GM21360 (cell line): ENCODE measurements around the gene HS3ST5.
"Not testable (repeated sequence)": the region's sequence is repeated elsewhere in the genome, so short reads cannot be mapped to it uniquely, and the experiment has no call there.

Experiments used
- ATAC-seq: cut with Tn5 transposase; IDR thresholded peaks from one replicate; pipeline ENCODE4 v1.9.1; 2021; ENCODE audit warnings: mild to moderate bottlenecking, moderate library complexity; ENCODE audit not compliant: unreplicated experiment

HS3ST5 gene

DNA sequence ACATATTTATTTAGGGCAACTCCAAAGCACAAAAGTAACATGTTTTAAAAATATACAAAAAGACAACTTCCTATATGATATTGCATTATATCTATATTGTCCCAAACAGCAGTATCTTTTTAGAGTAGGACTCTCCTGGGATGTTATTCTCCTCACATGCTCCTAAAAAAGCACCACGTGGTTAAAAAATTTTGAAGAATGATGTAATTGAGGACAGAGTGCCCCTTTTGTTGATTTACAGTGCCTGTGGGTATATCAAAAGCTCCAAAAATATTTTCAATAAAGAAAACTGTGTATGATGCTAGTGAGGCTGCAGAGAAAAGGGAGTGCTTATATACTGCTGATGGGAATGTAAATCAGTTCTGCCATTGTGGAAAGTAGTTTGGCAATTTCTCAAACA lies 241.6 kb downstream of the HS3ST5 start:
- ATAC-seq, result no peak

DNA sequence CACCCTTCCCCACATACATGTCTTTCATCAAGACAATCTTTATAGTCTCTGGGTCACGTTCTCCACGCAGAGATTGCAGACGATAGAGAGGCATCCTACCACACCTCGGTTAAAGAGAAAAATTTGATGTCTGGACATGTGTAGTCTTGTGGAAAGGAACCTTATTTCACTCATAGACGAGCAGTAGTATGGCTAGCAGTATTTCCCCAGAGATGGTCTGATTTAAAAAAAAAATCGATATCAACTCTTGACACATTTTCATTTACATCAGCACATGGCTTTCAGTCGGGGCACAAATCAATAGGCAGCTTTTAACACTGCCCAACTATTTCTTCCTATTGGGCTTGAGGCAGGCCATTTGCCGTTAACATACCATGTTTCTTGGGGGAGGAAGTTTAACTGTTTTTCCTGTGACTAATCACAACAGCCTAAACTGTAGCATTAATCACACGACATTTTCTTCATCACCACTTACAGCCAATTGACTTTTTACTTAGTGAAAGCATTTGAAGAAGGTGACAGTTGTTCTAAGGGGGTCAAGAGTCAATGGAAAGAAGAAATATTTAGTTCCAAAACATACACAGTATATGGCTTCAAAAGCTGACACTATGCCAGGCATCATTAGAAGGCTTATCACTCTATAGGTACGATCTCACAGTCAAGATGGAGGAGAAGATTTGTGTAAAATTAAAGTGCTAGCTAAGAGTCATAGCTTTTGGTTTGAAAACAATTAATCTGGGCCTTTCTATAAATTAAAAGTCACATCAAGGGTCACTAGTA lies 242.4 kb downstream of the HS3ST5 start:
- no peak for ATAC-seq

DNA sequence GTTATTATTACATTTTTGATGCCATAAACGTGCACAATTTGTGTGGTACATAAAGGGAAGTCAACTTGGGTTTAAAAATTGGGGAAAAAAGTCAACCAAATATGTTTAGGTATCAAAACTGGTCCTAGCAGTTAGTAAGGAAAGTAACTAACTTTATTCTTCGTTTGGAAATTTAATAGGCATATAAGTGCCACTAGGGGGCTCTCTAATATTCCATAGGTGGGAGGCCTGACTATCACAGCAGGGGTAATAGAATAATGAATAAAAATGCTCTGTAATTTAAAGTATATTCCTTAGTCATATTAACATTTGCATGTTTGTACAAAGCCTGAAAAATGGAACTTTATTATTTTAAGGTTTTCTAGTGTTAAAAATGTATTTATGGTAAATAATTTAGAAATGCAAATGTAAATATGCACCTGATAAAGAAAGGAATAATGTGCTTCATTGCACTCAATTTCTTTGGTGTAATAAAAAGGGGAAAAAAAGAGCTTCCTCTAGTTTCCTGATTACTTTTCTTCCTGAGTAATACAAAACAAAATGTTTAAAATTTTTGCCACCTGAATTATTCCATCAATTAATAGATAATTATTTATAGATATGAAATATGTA lies 246.2 kb downstream of the HS3ST5 start:
- ATAC-seq, result peak; percentile 64

DNA sequence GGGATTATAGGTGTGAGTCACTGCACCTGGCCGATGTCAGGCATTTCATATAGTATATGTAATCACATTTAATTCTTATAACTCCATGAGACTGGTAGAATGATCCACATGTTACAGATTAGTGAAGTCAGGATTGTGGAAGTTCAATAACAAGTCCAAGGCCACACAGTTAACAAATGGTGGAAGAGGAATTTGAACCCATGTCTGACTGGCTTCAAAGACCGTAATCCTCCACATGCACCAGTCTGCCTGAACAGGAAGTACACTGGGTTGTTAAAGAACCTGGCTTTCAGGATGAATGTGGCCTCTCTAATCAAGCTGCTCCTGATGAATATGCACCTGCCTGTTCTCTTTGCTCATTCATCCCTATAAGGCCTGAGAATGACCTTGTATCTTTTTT lies 249.9 kb downstream of the HS3ST5 start:
- no peak for ATAC-seq

DNA sequence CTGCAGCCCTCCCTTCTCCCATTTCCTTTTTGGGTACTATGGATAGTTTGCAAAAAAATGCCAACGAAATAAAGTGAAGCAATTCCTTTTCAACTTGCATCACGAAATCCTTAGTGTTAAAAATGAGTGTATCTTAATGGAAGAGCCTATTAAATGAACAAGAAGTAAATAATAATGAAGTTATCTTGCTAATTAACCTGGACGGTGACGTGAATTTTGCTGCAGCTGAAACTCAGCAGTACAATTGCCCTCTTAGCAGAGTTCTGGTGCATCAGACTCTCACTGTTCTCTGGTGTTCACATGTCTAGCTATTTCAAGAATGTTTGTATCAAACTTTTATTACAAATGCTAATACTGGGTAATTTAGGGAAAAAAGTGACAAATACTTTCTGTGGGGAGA lies 252.2 kb downstream of the HS3ST5 start:
- no peak for ATAC-seq

DNA sequence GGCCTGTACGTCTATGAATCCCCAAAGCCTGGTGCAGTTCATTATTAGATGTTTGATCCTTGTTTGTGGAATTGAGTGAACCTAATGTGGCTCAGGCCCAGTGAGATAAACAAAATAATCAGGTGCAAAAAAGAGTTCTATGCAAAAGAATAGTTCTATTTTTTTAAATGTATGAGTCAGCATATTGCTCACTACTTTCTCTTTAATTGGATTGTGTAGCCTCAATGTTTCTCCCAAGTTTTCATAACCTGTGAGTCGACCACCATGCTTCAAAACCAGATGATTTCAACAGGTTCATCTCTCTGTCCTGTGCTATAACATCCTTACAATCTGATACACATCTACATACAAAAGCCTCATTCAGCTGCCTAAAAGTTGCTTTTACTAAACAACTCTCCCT lies 255.3 kb downstream of the HS3ST5 start:
- ATAC-seq, result no peak

DNA sequence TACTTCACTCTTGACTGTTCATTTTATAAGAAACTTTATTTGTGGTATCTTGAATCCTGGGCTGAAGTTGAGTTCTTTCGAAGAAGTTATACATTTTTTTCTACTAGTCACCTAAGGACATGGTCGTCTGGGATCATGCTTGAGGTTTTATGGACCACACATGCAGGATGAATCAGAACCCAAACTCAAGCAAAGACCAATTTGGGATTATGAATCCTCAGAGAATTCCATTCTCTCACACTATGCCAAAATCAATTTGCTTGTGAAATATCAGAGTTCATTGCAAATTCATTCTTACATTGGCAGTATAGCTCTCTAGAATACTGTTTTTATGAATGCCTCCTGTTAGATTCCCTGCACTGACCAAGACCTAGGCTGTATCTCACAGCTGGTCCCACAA lies 257.6 kb downstream of the HS3ST5 start:
- ATAC-seq, result no peak

DNA sequence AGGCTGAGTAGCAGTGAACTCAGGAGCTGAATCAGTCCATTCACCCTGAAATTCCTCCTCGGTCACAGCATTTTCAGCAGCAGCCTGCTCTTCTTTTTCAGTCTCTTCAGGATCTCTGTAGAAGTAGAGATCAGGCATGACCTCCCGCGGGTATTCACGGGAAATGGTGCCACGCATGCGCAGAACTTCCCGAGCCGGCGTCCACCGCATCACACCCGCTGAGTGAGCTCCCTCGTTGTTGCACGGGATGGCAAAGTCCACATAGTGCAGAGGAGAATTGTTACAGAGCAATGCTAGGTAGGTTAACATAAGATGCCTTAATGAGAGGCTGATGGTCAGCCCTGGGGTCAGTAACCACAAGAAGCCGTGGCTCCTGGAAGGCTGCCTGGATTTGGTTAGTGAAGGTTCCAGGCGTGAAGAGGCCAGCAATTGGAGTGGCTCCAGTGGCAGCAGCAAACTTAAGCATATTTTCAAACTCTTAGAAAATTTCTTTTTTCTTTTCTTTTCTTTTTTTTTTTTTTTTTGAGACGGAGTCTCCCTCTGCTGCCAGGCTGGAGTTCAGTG lies 258.4 kb downstream of the HS3ST5 start:
- ATAC-seq, result no peak

DNA sequence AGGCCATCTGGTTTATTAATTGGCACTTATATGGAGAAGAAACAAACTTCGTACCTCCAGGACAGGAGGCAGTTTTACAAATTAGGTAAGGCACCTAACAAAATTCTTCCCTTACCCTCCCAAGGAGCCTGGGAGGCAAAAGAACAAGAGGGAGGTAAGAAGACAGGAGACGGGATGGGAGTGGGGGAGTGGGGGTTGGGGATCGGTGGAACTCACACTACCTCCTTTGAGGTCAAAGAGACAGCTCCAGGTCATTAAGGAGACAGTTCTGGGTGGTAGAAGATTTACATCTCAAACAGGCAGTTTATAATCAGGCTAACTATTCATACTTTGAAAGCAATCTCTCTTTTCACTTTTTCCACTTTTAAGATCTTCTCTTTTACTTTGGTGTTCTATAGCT lies 259.6 kb downstream of the HS3ST5 start:
- ATAC-seq, result no peak

DNA sequence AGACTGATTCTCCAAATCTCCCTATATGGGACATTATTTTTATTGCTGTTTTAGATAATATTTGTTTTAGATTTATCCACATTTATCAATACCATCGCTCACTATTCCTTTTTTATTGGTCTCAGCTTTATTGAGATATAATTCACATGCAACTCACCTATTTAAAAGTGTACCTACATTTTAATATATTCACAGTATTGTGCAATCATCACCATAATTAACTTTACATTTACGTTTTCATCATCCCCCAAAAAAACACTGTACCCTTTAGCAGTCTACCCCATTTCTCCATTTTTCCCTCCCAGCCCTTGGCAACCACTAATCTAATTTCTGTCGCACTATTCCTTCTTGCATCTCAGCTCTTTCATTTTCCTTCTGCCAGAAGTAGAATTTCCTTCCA lies 261.1 kb downstream of the HS3ST5 start:
- ATAC-seq, result no peak

DNA sequence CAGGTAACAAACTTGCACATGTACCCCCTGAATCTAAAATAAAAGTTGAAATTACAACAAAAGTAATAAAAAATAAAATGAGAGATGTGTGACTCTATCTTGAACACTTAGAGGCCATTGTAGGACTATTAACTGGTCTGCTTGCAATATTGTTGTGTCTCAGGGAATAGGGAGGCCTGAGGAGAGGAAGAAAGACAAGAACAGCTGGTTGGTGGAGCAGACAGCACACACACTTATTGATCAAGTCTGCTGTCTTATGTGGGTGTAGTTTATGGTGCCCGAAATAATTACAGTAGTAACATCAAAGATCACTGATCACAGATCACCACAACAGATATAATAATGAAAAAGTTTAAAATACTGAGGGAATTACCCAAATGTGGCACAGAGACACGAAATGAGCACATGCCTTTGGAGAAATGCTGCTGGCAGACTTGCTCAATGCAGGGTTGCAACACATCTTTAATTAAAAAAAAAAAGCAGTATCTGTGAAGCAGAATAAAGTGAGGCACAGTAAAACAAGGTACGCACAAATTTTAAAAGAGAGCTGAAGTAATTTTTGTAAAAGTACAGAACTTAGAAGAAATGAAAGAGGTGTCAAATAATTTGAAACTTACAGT lies 261.8 kb downstream of the HS3ST5 start:
- ATAC-seq, result no peak

DNA sequence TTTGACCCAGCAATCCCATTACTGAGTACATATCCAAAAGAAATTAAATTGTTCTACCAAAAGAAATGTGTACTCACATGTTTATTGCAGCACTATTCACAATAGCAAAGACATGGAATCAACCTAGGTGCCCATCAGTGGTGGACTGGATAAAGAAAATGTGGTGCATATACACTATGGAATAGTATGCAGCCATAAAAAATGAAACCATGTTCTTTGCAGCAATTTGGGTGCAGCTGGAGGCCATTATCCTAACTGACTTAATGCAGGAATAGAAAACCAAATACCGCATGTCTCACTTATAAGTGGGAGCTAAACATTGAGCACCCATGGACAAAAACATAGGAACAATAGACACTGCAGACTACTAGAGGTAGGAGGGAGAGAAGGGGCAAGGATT lies 262.4 kb downstream of the HS3ST5 start:
- not testable (repeated sequence) for ATAC-seq

DNA sequence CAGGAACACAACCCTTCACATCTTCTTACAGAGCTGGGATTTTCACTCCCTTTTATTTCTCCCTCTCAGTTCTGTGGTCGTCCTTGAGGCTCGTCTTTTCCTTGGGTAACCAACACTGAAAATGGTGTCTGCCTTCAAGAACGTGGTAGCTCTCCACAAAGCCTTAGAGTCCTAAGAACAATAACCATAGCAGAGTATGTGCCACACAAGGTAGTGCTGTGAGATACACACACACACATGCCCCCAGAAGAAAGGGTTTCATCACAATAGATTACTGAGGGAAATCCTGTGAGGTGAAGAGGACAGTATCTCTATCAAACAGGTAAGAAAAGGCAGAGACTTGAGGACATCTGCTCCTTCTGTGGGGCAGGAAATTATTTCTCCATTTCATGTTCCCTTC lies 267.0 kb downstream of the HS3ST5 start:
- ATAC-seq, result no peak

DNA sequence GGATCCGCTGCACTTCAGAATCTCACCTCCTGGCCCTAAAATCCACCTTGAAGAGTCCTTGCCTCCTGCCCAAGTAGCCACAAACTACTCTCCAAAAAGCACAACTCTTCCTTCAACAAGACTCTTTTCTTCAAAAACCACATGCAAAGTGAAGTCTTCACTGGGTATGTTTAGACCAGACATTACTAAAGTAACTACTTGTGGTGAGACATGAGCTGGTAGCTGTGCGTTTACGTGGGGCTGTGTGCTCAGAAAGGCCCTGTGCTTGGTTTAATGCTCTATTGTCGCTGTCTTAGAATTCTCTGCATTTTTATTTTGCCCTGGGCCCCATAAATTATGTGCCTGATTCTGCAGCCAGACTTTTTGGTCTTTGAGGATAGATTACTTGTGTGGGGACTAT lies 267.5 kb downstream of the HS3ST5 start:
- no peak for ATAC-seq

DNA sequence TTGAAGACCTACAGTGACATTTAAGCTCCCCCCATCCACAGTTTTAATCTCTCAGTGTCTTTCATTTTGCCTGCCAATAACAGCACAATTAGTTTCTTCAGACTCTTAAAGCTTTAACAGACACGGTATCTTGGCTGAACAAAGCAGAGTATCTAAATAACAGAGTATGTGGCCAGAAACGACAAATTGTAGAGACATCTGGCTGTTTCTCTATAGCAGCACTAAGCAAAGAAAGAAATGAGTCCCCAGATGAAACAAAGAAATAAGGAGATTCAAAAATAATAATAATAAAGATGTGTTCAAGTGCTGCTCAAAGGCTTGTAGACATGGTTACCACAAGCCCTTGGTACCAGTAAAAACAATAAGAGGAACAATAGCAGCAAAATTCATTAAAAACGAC lies 274.1 kb downstream of the HS3ST5 start:
- ATAC-seq, result no peak

DNA sequence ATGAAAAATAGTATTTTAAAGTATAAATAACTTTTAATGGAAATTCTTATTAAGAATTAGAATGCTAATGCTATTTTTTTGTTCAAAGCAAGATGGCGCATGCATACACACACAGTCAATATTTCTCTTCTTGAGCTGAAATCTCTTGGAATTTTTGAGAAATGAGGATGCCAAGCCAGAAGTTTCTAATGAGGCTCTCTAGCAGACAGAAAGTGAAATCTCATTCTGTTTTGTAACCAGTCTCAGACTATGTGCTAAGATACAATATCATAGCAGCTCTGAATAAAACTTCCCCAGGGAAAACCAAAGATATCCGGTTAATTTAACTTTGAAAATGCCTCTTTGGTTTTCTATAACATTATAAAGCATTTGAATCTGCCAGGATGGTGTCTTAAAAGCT lies 274.7 kb downstream of the HS3ST5 start:
- no peak for ATAC-seq

DNA sequence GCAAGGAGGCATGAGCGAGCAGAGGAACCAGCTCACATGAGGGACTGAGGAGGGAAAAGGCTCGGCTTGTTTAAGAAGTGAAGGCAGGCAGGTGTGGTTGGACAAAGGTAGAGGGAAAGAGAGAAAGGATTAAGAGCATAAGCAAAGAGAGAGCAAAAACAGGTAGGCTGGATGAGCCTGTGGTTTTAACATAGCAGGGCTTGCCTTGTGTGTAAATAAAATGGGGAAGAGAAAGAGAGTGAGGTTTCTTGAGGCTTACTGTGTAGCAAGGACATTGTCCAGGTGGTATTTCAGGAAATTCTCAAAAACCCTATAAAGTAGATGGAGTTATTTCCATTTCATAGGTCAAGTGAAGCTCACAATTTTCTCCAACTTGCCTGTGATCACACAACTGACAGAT lies 278.0 kb downstream of the HS3ST5 start:
- ATAC-seq, result no peak

DNA sequence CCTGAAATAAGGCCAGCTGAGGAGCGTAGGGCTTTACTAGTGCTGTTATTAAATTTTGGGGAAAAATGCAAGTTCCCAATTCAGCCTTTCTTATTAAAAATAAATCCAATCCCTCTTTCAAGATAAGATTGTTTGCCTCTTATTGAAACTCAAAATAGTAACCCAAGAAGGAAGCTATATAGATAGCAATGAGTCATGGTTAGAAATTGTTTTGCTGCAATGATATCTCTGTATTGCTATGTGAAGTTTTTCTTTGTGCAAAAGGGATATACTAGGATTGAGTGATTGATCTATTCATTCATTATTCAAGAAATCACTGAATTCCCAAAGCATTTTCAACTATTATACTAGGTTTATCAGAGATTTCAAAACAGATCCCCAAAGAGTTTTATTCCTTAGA lies 278.9 kb downstream of the HS3ST5 start:
- ATAC-seq, result no peak

DNA sequence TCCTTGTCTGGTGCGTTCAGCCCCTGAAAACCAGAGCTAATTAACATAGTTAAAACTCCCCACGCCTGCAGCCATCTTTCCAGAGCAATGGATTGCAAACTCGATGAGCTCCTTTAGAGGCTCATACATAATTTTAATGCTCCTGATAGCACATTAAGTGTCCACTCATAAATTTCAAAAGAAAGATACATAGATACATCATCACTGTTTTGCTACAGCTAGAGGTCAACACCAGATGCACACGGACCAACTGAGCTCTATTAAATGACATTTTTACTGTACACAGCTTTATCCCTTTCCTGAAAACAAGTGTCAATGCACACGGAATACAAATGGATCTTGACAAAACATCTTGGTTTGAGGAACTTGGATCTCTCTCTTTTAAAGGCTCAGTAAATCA lies 280.6 kb downstream of the HS3ST5 start:
- ATAC-seq, result no peak

DNA sequence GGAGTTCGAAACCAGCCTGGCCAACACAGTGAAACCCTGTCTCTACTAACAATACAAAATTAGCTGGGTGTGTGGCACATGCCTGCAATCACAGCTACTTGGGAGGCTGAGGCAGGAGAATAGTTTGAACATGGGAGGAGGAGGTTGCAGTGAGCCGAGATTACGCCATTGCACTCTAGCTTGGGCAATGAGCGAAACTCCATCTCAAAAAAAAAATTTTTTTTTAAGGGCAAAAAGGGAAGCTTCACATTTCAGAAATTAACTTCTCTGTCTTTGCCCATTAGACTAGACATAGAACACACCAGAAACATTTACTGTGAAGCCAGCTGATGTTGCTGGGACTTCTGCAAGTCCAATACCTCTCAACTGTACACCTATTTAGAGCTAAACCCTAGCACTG lies 281.1 kb downstream of the HS3ST5 start:
- ATAC-seq, result no peak

DNA sequence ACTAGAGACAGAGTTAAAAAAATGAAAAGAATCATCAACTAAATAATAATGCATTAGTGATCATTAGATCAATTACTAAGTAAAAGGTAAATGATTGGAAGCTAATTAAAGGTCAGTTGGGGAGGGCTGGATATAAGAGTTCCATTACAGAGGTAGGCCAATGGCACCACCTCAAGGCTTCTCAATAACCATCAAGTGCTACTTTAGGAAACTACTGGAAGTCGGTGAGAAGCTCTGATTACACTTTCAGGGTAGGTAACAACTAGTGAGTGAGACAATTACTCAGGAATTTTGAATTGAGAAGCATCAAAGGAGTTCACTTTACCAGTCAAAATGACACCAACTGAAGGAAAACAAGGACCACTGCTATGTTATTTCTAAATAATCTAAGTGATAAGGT lies 281.7 kb downstream of the HS3ST5 start:
- ATAC-seq, result no peak

DNA sequence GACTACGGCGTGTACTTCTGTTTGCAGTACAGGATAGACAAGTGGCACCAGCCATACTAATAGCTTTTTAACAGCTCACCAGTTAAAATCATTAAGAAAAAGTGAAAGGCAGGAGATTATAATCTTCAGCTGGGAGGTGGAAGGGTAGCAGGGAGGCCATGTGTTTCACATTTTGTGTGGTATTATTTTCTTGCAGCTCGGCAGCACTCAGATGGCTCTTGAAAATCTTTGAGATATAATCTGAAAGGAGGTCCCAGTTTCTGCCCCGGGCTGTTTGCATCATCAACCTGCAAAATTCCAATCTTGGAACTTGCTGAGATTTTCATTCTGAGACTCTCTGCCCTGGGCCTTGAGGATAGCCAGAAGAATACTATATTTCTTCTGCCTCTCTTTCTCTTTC lies 284.4 kb downstream of the HS3ST5 start:
- ATAC-seq, result no peak
